ENCODE data around the gene CCDC24. TPM values are rescaled to one million over a fixed set of nuclear protein-coding genes. Genes with fewer than 3 reads are reported as not detected.

The CCDC24 gene
- total and polyA plus RNA-seq, 2 of the 4 experiments (the other 2 are of a cell fraction) = 1.4 to 4.6 TPM

DNA sequence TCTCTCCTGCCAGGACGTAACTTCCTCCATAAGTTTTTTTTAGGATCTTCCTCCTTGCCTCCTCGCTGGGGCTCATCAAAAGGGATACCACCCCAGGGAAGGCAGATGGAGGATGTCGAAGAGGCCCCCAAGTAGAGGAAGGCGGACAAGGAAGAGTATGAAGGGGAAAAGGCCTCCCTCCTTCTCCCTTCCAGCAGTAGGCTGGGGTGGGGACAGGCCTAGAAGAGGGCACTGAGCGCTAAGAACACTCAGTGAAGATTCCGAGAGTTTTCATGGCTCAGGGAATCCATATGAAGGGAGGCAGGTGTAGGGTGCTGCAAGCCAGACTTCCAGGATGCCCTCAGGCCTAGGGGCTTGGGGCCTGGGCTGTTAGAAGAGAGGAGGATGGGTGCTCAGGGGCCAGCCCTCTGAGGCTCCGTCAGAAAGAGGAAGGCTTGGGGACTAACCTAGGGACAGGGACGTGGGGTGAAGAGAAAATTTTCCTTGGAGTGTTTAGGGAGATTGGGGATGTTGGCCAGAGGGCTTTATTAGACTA lies 41.7 kb downstream of the CCDC24 start:
- in situ Hi-C loops (cut with MboI; ENCODE audit: low sequenced_read_pairs) (no loop called here), intact Hi-C loops (cut with micrococcal nuclease) (no loop called here), dilution Hi-C loops (cut with HindIII; ENCODE audit: low sequenced_read_pairs, unreplicated experiment) (no loop called here)
- Histone ChIP-seq H3K9me1 (ENCODE audit: insufficient read depth, low read length) (peaks cover 7% of the 10 kb centered on the region; the same call in 1 of the 2 replicates), H3K4ac (ENCODE audit: low read depth, low read length) (no peak overlapping the region), H4K20me1 (ENCODE audit: insufficient read depth, low read length) (no peaks in the 10 kb centered on the region), H2BK15ac (ENCODE audit: low read depth, low read length) (no peak overlapping the region), H3K4me1 (ENCODE audit: control insufficient read depth, insufficient read depth, low read length) (peaks cover 14% of the 10 kb centered on the region; the same call in 1 of the 2 replicates), H2AFZ (replicated peaks; ENCODE audit: low read length, poor library complexity) (no peak overlapping the region), H3K27me3 (ENCODE audit: control insufficient read depth, insufficient read depth, low read length) (no peaks in the 10 kb centered on the region), H2AK9ac (replicated peaks; ENCODE audit: low read depth, low read length, poor library complexity) (no peak overlapping the region), H3K4me2 (ENCODE audit: low read depth, low read length) (no peak overlapping the region), H4K91ac (ENCODE audit: insufficient read depth, low read depth, low read length) (no peak overlapping the region), H2AK5ac (ENCODE audit: low read depth, low read length) (no peak overlapping the region), H2BK20ac (ENCODE audit: low read depth, low read length) (no peak overlapping the region), H3K36me3 (ENCODE audit: control insufficient read depth, insufficient read depth, low read length) (no peaks in the 10 kb centered on the region), H4K5ac (ENCODE audit: low read depth, low read length) (no peak overlapping the region), H3K23ac (ENCODE audit: low read depth, low read length) (no peak overlapping the region), H3K4me3 (ENCODE audit: insufficient read depth, low read depth, low read length) (no peak overlapping the region), H3K14ac (replicated peaks; ENCODE audit: low read depth, low read length) (no peak overlapping the region), H2BK120ac (ENCODE audit: low read depth, low read length) (no peak overlapping the region), H2BK5ac (ENCODE audit: low read depth, low read length, poor library complexity, severe bottlenecking) (no peak overlapping the region), H4K8ac (ENCODE audit: low read depth in 2 of 2, low read length in 2 of 2) (no peak overlapping the region), H3K27ac (ENCODE audit: insufficient read depth, low read length) (no peak overlapping the region), H3K18ac (ENCODE audit: low read depth, low read length) (no peak overlapping the region), H3K9ac (ENCODE audit: low read depth, low read length) (no peak overlapping the region), H3K9me3 (ENCODE audit: control insufficient read depth, insufficient read depth, low read length) (no peaks in the 10 kb centered on the region), H3K79me1 (ENCODE audit: low read depth in 1 of 2, low read length in 2 of 2) (peaks cover 0 to 11% of the 10 kb centered on the region in 2 experiments; a peak in 2 of 4 replicates), H3K56ac (ENCODE audit: extremely low read depth, insufficient read depth, low read length) (no peak overlapping the region)
- DNase-seq = no peak
- BruUV-seq (replicated peaks) = no TSS peak
- ATAC-seq (ENCODE audit: low read depth) = no peak
- 80% methylated on average over 2 of the region's 8 CpGs; no CpG with 5 or more reads in 1 of the 2 experiments for WGBS, 2 experiments (ENCODE audit: extremely low coverage in 2 of 2, insufficient read length in 1 of 2)
- CTCF ChIA-PET = no interaction called here
- TF ChIP-seq, protein P1, sequence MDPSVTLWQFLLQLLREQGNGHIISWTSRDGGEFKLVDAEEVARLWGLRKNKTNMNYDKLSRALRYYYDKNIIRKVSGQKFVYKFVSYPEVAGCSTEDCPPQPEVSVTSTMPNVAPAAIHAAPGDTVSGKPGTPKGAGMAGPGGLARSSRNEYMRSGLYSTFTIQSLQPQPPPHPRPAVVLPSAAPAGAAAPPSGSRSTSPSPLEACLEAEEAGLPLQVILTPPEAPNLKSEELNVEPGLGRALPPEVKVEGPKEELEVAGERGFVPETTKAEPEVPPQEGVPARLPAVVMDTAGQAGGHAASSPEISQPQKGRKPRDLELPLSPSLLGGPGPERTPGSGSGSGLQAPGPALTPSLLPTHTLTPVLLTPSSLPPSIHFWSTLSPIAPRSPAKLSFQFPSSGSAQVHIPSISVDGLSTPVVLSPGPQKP (IDR thresholded peaks at IDR 0.05; ENCODE audit: borderline replicate concordance, low read depth, low read length) = no peak
- TF ChIP-seq MXI1 (IDR thresholded peaks at IDR 0.05; ENCODE audit: borderline replicate concordance, low read depth, low read length) (no peak), MAFK (IDR thresholded peaks at IDR 0.05; ENCODE audit: low read depth, low read length) (no peak), SMC3 (IDR thresholded peaks at IDR 0.05; ENCODE audit: low read depth, low read length) (no peak), FOS (IDR thresholded peaks at IDR 0.05; ENCODE audit: low read depth, low read length) (no peak), RFX5 (IDR thresholded peaks at IDR 0.05; ENCODE audit: low read depth, low read length) (no peak), CEBPB (IDR thresholded peaks at IDR 0.05; ENCODE audit: low read depth, low read length) (no peak), POLR2A (IDR thresholded peaks at IDR 0.05; ENCODE audit: low read depth, low read length) (no peak), RAD21 (IDR thresholded peaks at IDR 0.05; ENCODE audit: low read length) (no peak), RCOR1 (IDR thresholded peaks at IDR 0.05; ENCODE audit: insufficient replicate concordance, low read length) (no peak), NFE2L2 (IDR thresholded peaks at IDR 0.05; ENCODE audit: low read depth, low read length) (no peak)
- TF ChIP-seq, protein P2, sequence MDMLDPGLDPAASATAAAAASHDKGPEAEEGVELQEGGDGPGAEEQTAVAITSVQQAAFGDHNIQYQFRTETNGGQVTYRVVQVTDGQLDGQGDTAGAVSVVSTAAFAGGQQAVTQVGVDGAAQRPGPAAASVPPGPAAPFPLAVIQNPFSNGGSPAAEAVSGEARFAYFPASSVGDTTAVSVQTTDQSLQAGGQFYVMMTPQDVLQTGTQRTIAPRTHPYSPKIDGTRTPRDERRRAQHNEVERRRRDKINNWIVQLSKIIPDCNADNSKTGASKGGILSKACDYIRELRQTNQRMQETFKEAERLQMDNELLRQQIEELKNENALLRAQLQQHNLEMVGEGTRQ (IDR thresholded peaks at IDR 0.05; ENCODE audit: low read depth, low read length) = no peak
- TF ChIP-seq, protein P3, sequence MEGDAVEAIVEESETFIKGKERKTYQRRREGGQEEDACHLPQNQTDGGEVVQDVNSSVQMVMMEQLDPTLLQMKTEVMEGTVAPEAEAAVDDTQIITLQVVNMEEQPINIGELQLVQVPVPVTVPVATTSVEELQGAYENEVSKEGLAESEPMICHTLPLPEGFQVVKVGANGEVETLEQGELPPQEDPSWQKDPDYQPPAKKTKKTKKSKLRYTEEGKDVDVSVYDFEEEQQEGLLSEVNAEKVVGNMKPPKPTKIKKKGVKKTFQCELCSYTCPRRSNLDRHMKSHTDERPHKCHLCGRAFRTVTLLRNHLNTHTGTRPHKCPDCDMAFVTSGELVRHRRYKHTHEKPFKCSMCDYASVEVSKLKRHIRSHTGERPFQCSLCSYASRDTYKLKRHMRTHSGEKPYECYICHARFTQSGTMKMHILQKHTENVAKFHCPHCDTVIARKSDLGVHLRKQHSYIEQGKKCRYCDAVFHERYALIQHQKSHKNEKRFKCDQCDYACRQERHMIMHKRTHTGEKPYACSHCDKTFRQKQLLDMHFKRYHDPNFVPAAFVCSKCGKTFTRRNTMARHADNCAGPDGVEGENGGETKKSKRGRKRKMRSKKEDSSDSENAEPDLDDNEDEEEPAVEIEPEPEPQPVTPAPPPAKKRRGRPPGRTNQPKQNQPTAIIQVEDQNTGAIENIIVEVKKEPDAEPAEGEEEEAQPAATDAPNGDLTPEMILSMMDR (conservative IDR thresholded peaks at IDR 0.05; ENCODE audit: low read depth, low read length) = no peak
- POLR2A ChIA-PET (ENCODE audit: unreplicated experiment) = no interaction called here
